GM12872 (cell line): ENCODE data around the gene KRT37.

Experiments used
- TF ChIP-seq, protein P1 (sequence below): IDR thresholded peaks from 3 replicates; pipeline ENCODE4 v1.5.1; 2011; ENCODE audit warnings: low read depth, mild to moderate bottlenecking, low read length, moderate library complexity; ENCODE audit not compliant: insufficient read depth

The KRT37 gene

GRCh38 chr17:41449008-41449407, 24.6 kb upstream of the KRT37 start:
- TF ChIP-seq, protein P1, sequence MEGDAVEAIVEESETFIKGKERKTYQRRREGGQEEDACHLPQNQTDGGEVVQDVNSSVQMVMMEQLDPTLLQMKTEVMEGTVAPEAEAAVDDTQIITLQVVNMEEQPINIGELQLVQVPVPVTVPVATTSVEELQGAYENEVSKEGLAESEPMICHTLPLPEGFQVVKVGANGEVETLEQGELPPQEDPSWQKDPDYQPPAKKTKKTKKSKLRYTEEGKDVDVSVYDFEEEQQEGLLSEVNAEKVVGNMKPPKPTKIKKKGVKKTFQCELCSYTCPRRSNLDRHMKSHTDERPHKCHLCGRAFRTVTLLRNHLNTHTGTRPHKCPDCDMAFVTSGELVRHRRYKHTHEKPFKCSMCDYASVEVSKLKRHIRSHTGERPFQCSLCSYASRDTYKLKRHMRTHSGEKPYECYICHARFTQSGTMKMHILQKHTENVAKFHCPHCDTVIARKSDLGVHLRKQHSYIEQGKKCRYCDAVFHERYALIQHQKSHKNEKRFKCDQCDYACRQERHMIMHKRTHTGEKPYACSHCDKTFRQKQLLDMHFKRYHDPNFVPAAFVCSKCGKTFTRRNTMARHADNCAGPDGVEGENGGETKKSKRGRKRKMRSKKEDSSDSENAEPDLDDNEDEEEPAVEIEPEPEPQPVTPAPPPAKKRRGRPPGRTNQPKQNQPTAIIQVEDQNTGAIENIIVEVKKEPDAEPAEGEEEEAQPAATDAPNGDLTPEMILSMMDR, result no peak

DNA sequence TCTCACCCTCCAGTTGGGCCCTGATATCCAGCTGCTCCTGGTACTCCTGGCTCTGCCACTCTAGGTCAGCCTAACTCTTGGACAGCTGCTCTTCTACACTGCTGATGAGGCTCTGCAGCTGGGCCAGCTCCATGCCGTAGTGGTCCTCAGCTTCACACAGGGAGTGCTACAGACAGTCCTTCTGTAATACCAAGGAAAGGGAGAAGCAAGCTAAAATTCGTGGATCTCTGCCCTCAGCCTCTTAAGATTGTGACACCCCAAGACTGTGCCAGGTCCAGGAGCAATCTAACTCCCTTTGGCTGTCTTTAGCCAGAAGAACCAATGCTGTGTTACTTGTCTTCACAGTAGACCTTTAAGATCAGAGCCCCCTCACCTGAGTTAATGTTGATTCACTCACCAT, 24.1 kb upstream of the KRT37 start:
- TF ChIP-seq, protein P1, result no peak

GRCh38 chr17:41446806-41447205, 22.4 kb upstream of the KRT37 start:
- TF ChIP-seq, protein P1, result no peak

- TF ChIP-seq, protein P1, result no peak
Measured at GRCh38 chr17:41444640-41445039, 20.3 kb upstream of the KRT37 start.

DNA sequence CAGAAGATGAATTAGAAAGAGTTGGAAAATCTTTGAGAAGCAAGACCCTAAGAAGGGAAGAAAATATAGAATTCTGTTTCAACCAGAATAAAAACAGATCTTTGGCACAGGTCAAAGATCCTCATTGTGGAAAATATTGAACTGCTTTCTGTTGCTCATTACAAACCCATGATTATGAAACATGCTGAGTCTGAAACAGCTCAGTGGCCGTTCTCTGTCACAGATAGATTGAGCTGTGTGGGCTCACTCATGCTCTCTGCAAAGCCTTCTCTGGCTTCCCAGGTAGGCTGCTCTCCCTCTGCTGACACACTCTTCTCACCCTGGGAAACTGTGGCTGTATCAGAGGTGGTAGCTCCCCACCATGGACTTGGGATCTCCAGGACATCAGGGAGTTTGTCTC, 19.8 kb upstream of the KRT37 start:
- TF ChIP-seq, protein P1, result no peak

GRCh38 chr17:41442739-41443138, 18.4 kb upstream of the KRT37 start:
- TF ChIP-seq, protein P1, result no peak

GRCh38 chr17:41440531-41441033, 16.2 kb upstream of the KRT37 start, which contains the start of gene KRT38:
TSS of gene KRT38 (minus strand) at chr17:41440983. CDS start at chr17:41440921, 62 bp downstream.
- TF ChIP-seq, protein P1, result no peak
